AG04450 (cell line): ENCODE results near the gene CABP4. TPM values are rescaled to one million over a fixed set of nuclear protein-coding genes. Genes with fewer than 3 reads are reported as not detected.
"Not testable (repeated sequence)": the region's sequence is repeated elsewhere in the genome, so short reads cannot be mapped to it uniquely, and the experiment has no call there.

Source experiments
- CTCF ChIA-PET: fragments of 300-600, 350-600 bp; formaldehyde crosslinking; extraction: SDS; loops from one replicate; lab custom pipeline; 2022; ENCODE audit warnings: antibody characterized with exemption, inconsistent platforms; lab: Charles Lee
- POLR2A ChIA-PET: fragments of 350-600 bp; formaldehyde crosslinking; extraction: SDS; loops from one replicate; lab custom pipeline; 2021; ENCODE audit warnings: antibody characterized with exemption, inconsistent platforms; lab: Yijun Ruan, JAX
- DNase-seq: peaks from one replicate; pipeline ENCODE4 v3.0.0-alpha.2; 2011; ENCODE audit warnings: low read depth, low spot score
- H3K27ac ChIP-seq: one replicate; pipeline ENCODE4 v1.5.1; 2012; ENCODE audit warnings: low read depth, low read length, control low read depth
- H3K27me3 ChIP-seq: one replicate; pipeline ENCODE4 v1.6.0; 2012; ENCODE audit warnings: low read length; ENCODE audit not compliant: control insufficient read depth, insufficient read depth
- H3K4me3 ChIP-seq: 2 replicates; pipeline ENCODE4 v1.5.1; 2011; ENCODE audit warnings: mild to moderate bottlenecking, low read depth, low read length, control low read depth
- H3K9me3 ChIP-seq: 2 replicates; pipeline ENCODE4 v1.5.1; 2012; ENCODE audit warnings: low read length; ENCODE audit not compliant: control insufficient read depth, insufficient read depth
- CTCF ChIP-seq: IDR thresholded peaks from 2 replicates; pipeline ENCODE4 v1.5.1; 2011; ENCODE audit warnings: low read depth, low read length, control low read depth, inconsistent platforms
- polyA plus RNA-seq: library from polyadenylated mRNA; depleted of rRNA; stranded (reverse); fragments of >200 nt; gene quantifications from 2 replicates; pipeline ENCODE4 v1.2.3, GENCODE V29; 2011

The CABP4 gene
- polyA plus RNA-seq, 1 experiment, result not detected

- Histone ChIP-seq H3K27me3 (peaks cover 4% of the 10 kb centered on the region), H3K27ac (peak within 1 kb of the TSS; percentile 65), H3K9me3 (peaks cover 8% of the 10 kb centered on the region; the same call in 1 of the 2 replicates), H3K4me3 (peak within 1 kb of the TSS; percentile 71)
- TF ChIP-seq CTCF, result peak; percentile 37
- ChIA-PET CTCF (interaction anchor here (2.8 kb wide), 1 partner anchor 67 kb away, joined by 15 read pairs; the partner anchor contains the start of gene PPP1CA), POLR2A (interaction anchor here (0.7 to 2.5 kb wide), 3 partner anchors 14 to 67 kb away, joined by 3 to 11 read pairs (median 4); partner anchors contain the start of genes AIP, CORO1B and PPP1CA)
- DNase-seq, result peak; percentile 69
Observed at GRCh38 chr11:67468759-67469507, 13.8 kb downstream of the CABP4 start, which contains the start of gene TMEM134. Gene TMEM134, minus strand, starts transcription at chr11:67469251. Its CDS starts 59 bp downstream, at chr11:67469192.

- peaks cover 4% of the 10 kb centered on the region for H3K27me3 ChIP-seq
- peak overlapping the region; percentile 71 for H3K4me3 ChIP-seq
- H3K9me3 ChIP-seq, result peaks cover 3% of the 10 kb centered on the region; the same call in 1 of the 2 replicates
- ChIA-PET CTCF (interaction anchor here (2.8 kb wide), 1 partner anchor 68 kb away, joined by 15 read pairs; the partner anchor contains the start of gene PPP1CA), POLR2A (interaction anchor here (0.7 to 2.5 kb wide), 2 partner anchors 26 to 68 kb away, joined by 4 to 11 read pairs; partner anchors contain the start of genes CORO1B and PPP1CA)
- H3K27ac ChIP-seq, result peak overlapping the region; percentile 65
- no peak for TF ChIP-seq CTCF
- no peak for DNase-seq
Observed at GRCh38 chr11:67469508-67469811, 14.3 kb downstream of the CABP4 start.

GRCh38 chr11:67470337-67471002, 15.3 kb downstream of the CABP4 start:
- peaks cover 4% of the 10 kb centered on the region for H3K27me3 ChIP-seq
- no peak for DNase-seq
- peaks cover 2% of the 10 kb centered on the region; the same call in 1 of the 2 replicates for H3K9me3 ChIP-seq
- H3K27ac ChIP-seq, result no peak overlapping the region
- POLR2A ChIA-PET, result no interaction called here
- CTCF ChIA-PET, result interaction anchor here (0.6 kb wide), 1 partner anchor 26 kb away, joined by 10 read pairs; no protein-coding TSS in a partner anchor
- no peak for TF ChIP-seq CTCF
- H3K4me3 ChIP-seq, result no peak overlapping the region

GRCh38 chr11:67472882-67473281, 17.7 kb downstream of the CABP4 start:
- DNase-seq, result no peak
- CTCF ChIA-PET, result no interaction called here
- H3K27me3 ChIP-seq, result peaks cover 4% of the 10 kb centered on the region
- no peak overlapping the region for H3K4me3 ChIP-seq
- H3K27ac ChIP-seq, result no peak overlapping the region
- POLR2A ChIA-PET, result no interaction called here
- H3K9me3 ChIP-seq, result peaks cover 2% of the 10 kb centered on the region; the same call in 1 of the 2 replicates
- no peak for TF ChIP-seq CTCF

- POLR2A ChIA-PET, H3K27me3 ChIP-seq, DNase-seq, H3K4me3 ChIP-seq, H3K9me3 ChIP-seq, H3K27ac ChIP-seq: not testable (repeated sequence)
- CTCF ChIA-PET, result interaction anchor here (2.1 kb wide), 1 partner anchor 75 kb away, joined by 8 read pairs; the partner anchor contains the start of gene PPP1CA
Observed at GRCh38 chr11:67476692-67477091, 21.5 kb downstream of the CABP4 start.

GRCh38 chr11:67477344-67478050, 22.3 kb downstream of the CABP4 start:
- H3K9me3 ChIP-seq, H3K4me3 ChIP-seq, DNase-seq, H3K27me3 ChIP-seq, H3K27ac ChIP-seq, POLR2A ChIA-PET: not testable (repeated sequence)
- CTCF ChIA-PET, result interaction anchor here (2.1 kb wide), 1 partner anchor 76 kb away, joined by 8 read pairs; the partner anchor contains the start of gene PPP1CA
